Measurements from ENCODE around the gene NR1D2. TPM values are rescaled to one million over a fixed set of nuclear protein-coding genes. Genes with fewer than 3 reads are reported as not detected.
"Not testable (repeated sequence)": the region's sequence is repeated elsewhere in the genome, so short reads cannot be mapped to it uniquely, and the experiment has no call there.

NR1D2 gene
- total RNA-seq, 1 donor: 138 TPM

DNA sequence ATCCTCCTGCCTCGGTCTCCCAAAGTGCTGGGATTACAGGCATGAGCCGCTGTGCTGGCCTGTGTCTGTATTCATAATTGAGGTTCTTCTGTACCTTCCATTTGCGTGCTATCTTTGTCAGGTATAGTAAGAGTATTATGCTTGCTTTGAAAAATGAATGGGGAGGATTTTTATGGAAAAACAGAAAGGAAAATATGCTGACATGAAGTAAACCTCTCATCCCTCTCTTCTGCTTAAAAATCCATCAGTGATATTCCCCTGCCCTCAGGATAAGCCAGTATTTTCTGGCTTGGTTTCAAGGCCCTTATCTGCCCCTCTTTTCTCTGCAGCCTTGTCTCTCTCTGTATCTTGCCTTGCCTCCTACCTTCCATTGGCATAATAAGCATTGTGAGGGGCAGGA is 80.7 kb downstream of the NR1D2 start:
- H3K4me1 ChIP-seq (ENCODE audit: insufficient read depth, low read length): no peaks in the 10 kb centered on the region
- no peaks in the 10 kb centered on the region for H3K9me3 ChIP-seq (ENCODE audit: low read depth, low read length)
- no peak overlapping the region for H3K4me3 ChIP-seq (ENCODE audit: low read length)
- H3K27me3 ChIP-seq (ENCODE audit: insufficient read depth, low read length): no peaks in the 10 kb centered on the region

DNA sequence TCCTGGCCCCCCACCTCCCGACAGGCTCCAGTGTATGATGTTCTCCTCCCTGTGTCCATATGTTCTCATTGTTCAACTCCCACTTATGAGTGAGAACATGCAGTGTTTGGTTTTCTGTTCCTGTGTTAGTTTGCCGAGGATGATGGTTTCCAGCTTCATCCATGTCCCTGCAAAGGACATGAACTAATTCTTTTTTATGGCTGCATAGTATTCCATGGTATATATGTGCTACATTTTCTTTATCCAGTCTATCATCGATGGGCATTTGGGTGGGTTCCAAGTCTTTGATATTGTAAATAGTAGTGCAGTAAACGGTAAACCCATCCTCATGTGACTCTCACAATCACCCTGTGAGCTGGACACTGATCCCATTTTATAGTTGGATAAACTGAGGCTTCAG is 81.6 kb downstream of the NR1D2 start:
- not testable (repeated sequence) for H3K27me3 ChIP-seq (ENCODE audit: insufficient read depth, low read length); H3K4me3 ChIP-seq (ENCODE audit: low read length); H3K9me3 ChIP-seq (ENCODE audit: low read depth, low read length); H3K4me1 ChIP-seq (ENCODE audit: insufficient read depth, low read length)

DNA sequence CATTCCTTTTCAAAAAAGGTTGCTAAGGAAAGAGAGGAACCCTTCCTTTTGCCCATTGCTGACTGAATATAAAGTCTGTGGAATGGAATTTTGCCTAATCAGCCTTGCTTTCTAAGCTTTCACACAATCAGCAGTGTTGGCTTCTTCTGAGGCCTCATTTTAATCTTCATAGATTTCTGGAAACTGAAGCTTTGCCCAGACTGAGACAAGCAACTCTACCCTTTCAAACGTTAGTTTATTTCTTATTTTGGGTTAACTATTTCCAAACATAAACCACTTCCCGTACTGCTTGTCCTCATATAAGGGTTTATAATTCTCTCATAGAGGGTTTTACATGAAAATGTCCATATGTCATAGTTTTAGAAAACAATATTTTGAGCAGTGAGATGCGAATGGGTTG is 82.9 kb downstream of the NR1D2 start:
- H3K27me3 ChIP-seq (ENCODE audit: insufficient read depth, low read length): no peaks in the 10 kb centered on the region
- H3K4me3 ChIP-seq (ENCODE audit: low read length): no peak overlapping the region
- no peaks in the 10 kb centered on the region for H3K4me1 ChIP-seq (ENCODE audit: insufficient read depth, low read length)
- no peaks in the 10 kb centered on the region for H3K9me3 ChIP-seq (ENCODE audit: low read depth, low read length)

Other genes starting within 250 kb of the NR1D2 start
- gene UBE2E1, start 139.3 kb upstream of the NR1D2 start, total RNA-seq: 113 TPM
- 5.1 TPM for gene NKIRAS1, start 28.3 kb upstream of the NR1D2 start, total RNA-seq
- gene RPL15, start 28.2 kb upstream of the NR1D2 start, total RNA-seq: 3,750 TPM

All from mononuclear cell (primary cell).